Skin epidermis (tissue), 12 donors: ENCODE measurements around the gene ARSB.
"Not testable (repeated sequence)": the region's sequence is repeated elsewhere in the genome, so short reads cannot be mapped to it uniquely, and the experiment has no call there.

Experiments used
- H3K27ac ChIP-seq, 21 experiments: fragments of 200-600 bp; sonication (generic) in 11 of 21; one replicate each; pipeline ENCODE4 v1.5.0; 2020; ENCODE audit warnings: mild to moderate bottlenecking in 3 of 21, inconsistent platforms in 2 of 21, moderate library complexity in 2 of 21
- H3K4me3 ChIP-seq, 7 experiments: fragments of 200-600 bp; sonication (generic) in 2 of 7; one replicate each; pipeline ENCODE4 v1.5.0; 2020; ENCODE audit warnings: inconsistent platforms in 2 of 7, mild to moderate bottlenecking in 2 of 7, moderate library complexity in 1 of 7

ARSB gene

GRCh38 chr5:78866076-78866475 lies 119.0 kb downstream of the ARSB start:
- H3K27ac ChIP-seq, H3K4me3 ChIP-seq: not testable (repeated sequence)

DNA sequence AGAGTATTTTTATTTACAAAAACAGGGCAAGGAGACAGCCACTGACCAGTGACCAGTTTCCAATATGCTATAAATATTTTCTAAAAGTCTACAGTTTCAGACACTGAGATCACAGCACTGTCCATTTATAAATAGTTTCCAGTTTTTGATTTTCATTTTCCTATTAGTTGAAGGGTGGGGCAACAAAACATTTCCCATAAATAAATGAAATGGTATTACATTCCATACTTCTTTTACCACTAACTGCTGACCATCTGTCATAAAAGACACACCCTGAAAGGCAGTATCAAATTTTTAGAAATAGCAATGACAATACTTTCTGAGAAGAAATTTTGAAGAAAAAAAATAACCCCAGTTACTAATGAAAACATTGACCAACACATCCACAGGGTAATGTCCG lies 126.7 kb downstream of the ARSB start:
- H3K27ac ChIP-seq = peak overlapping the region in 1 of 21 experiments; percentile 10

DNA sequence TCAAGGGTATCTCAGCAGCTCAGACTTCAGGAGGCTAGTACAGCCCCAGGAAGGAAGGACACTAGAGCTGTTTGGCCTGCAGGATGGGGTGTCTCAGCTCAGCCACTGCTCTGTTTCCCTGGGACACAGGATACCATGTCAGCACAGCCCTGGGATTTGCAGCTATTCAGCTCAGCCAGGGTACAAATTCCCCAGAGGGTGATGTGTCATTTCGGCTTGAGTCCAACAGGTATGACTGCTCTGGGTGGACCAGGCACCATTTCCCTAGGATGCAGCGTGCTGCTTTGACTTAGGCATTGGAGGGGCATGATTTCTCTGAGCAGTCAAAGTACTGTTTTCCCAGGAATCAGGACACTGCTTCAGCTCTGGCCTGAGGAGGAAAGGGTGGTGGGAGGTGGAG lies 130.1 kb downstream of the ARSB start:
- Histone ChIP-seq H3K27ac (no peak overlapping the region), H3K4me3 (no peak overlapping the region)

More for the DNA sequence above, 126.7 kb downstream of the ARSB start:
- no peak overlapping the region for H3K4me3 ChIP-seq

DNA sequence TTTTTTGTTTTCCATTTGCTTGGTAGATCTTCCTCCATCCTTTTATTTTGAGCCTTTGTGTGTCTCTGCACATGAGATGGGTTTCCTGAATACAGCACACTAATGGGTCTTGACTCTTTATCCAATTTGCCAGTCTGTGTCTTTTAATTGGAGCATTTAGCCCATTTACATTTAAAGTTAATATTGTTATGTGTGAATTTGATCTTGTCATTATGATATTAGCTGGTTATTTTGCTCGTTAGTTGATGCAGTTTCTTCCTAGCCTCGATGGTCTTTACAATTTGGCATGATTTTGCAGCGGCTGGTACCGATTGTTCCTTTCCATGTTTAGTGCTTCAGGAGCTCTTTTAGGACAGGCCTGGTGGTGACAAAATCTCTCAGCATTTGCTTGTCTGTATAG lies 133.2 kb downstream of the ARSB start:
- not testable (repeated sequence) for H3K27ac ChIP-seq, H3K4me3 ChIP-seq

GRCh38 chr5:78845470-78845869 lies 139.6 kb downstream of the ARSB start:
- Histone ChIP-seq H3K27ac (no peak overlapping the region), H3K4me3 (no peak overlapping the region)

DNA sequence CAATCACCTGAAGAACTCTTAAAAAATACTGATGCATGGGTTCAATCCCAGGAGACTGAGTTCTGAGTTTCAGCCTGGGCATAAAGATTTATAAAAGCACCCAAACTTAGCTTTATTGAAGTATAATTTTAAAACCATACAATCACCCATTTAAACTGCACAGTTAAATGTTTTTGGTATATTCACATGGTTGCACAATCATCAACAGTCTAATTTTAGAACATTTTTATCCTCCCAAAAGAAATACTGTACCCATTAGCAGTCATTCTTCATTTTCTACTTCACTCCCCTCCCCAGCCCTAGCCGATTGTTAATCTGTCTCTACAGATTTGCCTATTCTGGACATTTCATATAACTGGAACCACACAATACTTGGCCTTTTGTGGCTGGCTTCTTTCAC lies 141.7 kb downstream of the ARSB start:
- Histone ChIP-seq H3K27ac (no peak overlapping the region), H3K4me3 (no peak overlapping the region)

- H3K4me3 ChIP-seq = no peak overlapping the region
- no peak overlapping the region for H3K27ac ChIP-seq
Measured at GRCh38 chr5:78841767-78842166, 143.3 kb downstream of the ARSB start.

GRCh38 chr5:78838753-78839152 lies 146.4 kb downstream of the ARSB start:
- Histone ChIP-seq H3K27ac (no peak overlapping the region), H3K4me3 (no peak overlapping the region)

- H3K4me3 ChIP-seq = no peak overlapping the region
Measured at GRCh38 chr5:78837836-78838235, 147.3 kb downstream of the ARSB start.

DNA sequence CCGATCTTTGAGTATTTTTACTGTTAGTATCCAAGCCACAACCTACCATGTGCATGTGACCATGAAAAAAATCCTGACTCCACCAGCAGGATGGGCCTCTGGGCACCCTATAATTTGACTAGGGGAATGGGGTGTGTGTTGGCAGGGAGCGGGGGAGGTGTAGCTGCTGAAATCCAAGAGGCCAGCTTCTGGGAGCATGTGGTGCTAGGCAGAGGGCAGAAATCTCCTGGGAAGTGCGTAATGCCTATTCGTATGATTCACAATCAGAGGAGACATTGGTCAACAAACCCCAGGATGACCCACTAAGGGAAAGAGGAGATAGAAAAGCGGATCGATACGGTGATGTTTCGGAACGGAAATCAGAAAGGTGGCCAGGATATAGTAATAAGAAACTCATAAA lies 149.9 kb downstream of the ARSB start:
- no peak overlapping the region for H3K27ac ChIP-seq
- H3K4me3 ChIP-seq = no peak overlapping the region

More at GRCh38 chr5:78837836-78838235, 147.3 kb downstream of the ARSB start:
- H3K27ac ChIP-seq = no peak overlapping the region

DNA sequence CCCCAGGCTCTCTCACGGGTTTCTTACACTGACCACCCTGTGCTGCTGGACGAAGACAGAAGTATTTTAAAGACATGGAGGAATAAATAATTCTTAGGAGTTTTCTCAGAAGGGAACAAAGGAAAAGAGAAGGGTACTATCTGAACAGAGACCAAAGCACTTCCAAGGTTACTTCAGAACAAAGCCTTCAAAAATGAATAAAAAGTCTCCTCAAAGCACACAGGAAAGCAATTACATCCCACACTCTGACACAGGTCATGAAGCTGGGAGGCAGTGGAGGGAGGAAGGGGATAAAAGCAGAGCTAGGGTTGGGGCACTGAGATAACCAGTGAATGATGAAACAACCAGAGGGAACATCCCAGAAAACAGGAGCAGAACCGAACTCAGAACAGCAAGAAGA lies 151.8 kb downstream of the ARSB start:
- no peak overlapping the region for H3K4me3 ChIP-seq
- no peak overlapping the region for H3K27ac ChIP-seq

GRCh38 chr5:78830528-78831046 lies 154.5 kb downstream of the ARSB start:
- Histone ChIP-seq H3K27ac (peak overlapping the region in 9 of 21 experiments; percentile 3 to 68 (median 41)), H3K4me3 (no peak overlapping the region)

DNA sequence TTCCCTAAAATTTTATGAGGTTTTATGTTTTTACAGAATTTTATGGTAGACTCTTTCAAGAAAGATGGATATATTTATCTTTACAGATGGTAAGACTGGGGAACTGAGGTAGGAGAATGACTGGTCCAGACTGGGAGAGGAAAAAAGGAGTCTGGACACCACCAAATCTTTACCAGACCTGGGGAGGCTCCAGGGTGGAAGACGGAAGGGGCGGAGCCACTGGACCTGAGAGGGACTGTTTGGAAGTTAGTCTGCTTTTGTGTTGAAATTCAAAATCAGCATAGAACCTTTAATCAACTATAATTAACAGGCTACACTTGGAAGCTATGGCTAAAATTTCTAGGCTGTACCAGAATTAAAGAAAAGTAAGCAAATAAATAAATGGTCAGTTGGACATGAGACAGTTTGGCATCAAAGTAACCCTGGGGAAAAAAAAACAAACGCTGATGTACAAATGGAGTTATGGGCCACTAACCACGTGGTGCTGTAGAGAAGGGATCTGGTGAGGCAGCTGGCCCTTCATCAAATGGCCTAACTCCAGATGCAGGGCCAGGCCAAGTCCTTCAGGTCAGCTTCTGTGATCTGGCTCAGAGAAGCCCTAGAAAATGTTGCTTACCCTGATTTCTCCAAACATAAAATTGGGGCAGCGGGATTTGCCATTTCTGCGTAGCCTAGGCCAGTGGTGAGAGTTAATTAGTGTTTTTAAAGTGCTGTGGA lies 155.1 kb downstream of the ARSB start:
- Histone ChIP-seq H3K4me3 (no peak overlapping the region), H3K27ac (peak overlapping the region in 9 of 21 experiments; percentile 3 to 68 (median 37))

GRCh38 chr5:78827725-78828124 lies 157.4 kb downstream of the ARSB start:
- no peak overlapping the region for H3K27ac ChIP-seq

GRCh38 chr5:78824831-78825281 lies 160.3 kb downstream of the ARSB start:
- Histone ChIP-seq H3K4me3 (no peak overlapping the region), H3K27ac (peak overlapping the region in 3 of 21 experiments; percentile 2 to 29 (median 28))

More at GRCh38 chr5:78827725-78828124, 157.4 kb downstream of the ARSB start:
- no peak overlapping the region for H3K4me3 ChIP-seq

DNA sequence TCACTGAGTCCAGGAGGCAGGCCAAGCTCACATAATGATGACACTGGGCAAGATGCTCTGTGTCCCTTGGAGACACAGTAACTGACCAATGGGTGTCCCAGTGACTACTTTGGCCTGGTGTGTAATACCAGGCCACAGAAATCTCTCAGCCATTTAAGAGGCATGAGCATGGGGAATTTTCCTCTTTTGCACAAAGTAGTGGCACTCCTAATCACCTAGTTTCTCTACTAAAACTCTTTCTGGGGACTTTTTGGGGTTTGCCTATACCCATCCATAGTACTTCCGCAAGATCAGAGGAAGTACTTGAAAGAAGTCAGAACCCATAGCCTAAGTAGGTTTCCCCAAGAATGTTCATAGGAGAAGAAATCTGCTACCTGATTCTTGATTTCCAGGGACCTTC lies 161.9 kb downstream of the ARSB start:
- Histone ChIP-seq H3K4me3 (no peak overlapping the region), H3K27ac (peak overlapping the region in 2 of 21 experiments; percentile 15 to 45)

DNA sequence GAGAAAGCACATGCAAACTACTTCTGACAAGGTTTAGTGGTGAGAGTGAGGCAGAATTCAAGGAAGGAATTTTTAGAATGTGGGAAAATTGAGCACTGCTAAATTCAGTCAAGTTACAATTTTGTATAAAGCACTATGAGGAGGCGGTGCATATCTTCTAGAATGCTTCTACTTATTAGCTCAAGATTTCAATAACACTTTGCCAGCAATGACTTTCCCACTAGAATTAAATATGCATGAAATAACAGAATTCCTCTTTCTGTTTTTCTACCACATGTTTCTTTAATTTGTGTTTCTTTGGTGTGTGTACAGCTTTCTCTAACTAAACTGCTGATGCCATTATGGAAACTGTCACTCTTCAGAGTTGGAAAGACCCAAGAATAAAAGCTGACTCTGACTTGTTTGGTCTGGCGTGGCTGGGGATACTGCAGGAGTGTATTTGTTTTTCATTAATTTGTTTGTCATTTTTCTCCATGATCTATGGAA lies 163.5 kb downstream of the ARSB start:
- peak overlapping the region in 2 of 21 experiments; percentile 43 to 45 for H3K27ac ChIP-seq
- H3K4me3 ChIP-seq = no peak overlapping the region

DNA sequence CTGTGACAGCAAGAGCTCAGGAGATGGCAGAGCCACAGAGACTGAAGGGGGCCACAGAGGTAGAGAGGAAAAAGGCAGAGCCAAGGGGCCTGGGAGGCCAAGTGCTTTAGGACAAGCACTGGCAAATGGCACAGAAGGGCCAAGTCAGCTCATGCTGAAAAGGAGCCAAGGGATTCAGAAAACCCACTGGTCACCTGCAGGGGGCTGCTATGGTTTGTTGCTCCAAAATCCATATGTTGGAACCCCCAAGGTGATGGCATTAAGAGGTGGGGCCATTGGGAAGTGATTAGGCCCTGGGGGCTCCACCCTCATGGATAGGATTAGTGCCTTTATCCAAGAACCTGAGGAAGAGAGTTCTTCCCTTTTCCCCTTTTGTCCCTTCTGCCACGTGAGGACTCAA lies 165.4 kb downstream of the ARSB start:
- H3K27ac ChIP-seq = no peak overlapping the region
- no peak overlapping the region for H3K4me3 ChIP-seq

- H3K4me3 ChIP-seq = no peak overlapping the region
- H3K27ac ChIP-seq = peak overlapping the region in 1 of 21 experiments; percentile 44
Measured at GRCh38 chr5:78819166-78819565, 165.9 kb downstream of the ARSB start.

DNA sequence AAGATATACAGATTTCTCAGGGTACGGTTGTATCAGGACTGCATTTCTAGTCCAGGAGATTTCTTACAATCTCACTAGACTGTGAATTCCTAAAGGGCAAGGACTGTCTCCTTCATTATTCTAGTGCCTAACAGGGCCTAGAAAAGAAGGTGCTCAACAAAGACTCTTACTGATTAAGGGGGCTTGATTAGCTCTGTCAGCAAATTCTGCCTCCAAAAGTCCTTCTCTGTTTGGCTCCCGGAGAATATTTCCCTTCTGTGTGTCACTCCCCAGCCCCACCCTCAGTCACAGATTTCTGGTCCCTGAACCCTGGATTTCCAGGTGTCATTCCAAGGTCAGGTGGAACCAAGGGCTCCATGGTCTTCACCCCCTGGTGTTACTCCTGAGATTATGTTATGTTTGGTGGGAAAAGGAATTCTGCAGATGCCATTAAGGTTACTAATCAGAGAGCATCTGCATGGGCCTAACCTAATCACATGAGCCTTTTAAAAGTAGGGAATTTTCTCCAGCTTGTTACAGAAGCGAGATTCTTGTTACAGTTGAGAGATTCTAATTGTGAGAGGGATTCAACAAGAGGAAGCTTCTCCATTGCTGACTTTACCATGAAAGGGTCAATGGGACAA lies 168.9 kb downstream of the ARSB start:
- H3K27ac ChIP-seq = no peak overlapping the region
- H3K4me3 ChIP-seq = no peak overlapping the region
